NB4 (cell line): ENCODE results near the gene NLRP3.

ENCODE experiments used
- POLR2A ChIP-seq: IDR thresholded peaks from 2 replicates; pipeline ENCODE4 v1.6.1; 2011; ENCODE audit warnings: mild to moderate bottlenecking; ENCODE audit not compliant: insufficient read length; ENCODE audit errors: extremely low read depth
- TF ChIP-seq, protein P1 (sequence below): IDR thresholded peaks from one replicate; pipeline ENCODE4 v1.5.1; 2012; ENCODE audit warnings: low read depth, low read length

DNA sequence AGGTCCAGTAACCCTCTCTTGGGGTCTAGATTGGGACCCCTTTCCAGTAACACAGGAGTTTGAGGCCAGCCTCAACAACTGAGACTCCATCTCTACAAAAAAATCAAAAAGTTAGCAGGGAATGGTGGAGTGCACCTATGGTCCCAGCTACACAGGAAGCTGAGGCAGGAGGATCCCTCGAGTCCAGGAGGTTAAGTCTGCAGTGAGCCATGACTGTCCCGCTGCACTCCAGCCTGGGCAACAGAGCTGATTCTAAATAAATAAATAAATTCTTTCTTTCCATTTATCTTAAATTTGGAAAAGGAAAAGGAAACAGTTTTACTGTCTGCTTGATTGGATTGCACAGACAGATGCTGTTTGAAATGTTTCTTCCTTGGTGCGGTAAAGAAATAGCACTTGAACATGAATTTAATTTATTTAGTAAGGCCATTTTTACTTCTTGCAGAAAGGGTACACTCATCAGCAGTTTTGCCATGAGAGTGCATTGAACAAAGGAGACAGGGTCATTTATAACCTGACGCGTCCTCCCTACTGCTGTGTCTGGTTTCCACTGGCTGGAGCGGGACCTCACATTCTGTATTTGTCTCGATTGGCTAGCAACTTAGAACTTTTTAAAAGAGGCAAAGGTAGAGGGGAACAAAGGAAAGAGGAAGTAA is 47.4 kb upstream of the NLRP3 start:
- no peak for TF ChIP-seq POLR2A
- TF ChIP-seq, protein P1, sequence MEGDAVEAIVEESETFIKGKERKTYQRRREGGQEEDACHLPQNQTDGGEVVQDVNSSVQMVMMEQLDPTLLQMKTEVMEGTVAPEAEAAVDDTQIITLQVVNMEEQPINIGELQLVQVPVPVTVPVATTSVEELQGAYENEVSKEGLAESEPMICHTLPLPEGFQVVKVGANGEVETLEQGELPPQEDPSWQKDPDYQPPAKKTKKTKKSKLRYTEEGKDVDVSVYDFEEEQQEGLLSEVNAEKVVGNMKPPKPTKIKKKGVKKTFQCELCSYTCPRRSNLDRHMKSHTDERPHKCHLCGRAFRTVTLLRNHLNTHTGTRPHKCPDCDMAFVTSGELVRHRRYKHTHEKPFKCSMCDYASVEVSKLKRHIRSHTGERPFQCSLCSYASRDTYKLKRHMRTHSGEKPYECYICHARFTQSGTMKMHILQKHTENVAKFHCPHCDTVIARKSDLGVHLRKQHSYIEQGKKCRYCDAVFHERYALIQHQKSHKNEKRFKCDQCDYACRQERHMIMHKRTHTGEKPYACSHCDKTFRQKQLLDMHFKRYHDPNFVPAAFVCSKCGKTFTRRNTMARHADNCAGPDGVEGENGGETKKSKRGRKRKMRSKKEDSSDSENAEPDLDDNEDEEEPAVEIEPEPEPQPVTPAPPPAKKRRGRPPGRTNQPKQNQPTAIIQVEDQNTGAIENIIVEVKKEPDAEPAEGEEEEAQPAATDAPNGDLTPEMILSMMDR, result no peak
